ENCODE data around the gene SLC37A1.

DNA sequence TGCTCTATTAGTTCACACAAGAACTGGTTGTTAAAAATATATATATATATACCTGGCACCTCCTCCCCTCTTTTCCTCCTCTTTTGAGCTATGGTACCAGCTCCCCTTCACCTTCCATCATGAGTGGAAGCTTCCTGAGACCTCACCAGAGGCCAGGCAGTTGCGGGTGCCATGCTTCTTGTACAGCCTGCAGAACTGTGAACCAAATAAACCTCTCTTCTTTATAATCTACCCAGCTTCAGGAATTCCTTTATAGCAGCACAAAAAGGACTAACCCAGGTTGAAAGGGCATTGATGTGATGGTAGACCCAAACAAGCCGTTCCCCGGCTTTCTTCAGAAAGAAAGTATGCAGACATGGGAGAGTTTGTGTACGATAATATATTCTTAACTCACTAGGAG lies 32.5 kb upstream of the SLC37A1 start:
- TF ChIP-seq, protein P1, sequence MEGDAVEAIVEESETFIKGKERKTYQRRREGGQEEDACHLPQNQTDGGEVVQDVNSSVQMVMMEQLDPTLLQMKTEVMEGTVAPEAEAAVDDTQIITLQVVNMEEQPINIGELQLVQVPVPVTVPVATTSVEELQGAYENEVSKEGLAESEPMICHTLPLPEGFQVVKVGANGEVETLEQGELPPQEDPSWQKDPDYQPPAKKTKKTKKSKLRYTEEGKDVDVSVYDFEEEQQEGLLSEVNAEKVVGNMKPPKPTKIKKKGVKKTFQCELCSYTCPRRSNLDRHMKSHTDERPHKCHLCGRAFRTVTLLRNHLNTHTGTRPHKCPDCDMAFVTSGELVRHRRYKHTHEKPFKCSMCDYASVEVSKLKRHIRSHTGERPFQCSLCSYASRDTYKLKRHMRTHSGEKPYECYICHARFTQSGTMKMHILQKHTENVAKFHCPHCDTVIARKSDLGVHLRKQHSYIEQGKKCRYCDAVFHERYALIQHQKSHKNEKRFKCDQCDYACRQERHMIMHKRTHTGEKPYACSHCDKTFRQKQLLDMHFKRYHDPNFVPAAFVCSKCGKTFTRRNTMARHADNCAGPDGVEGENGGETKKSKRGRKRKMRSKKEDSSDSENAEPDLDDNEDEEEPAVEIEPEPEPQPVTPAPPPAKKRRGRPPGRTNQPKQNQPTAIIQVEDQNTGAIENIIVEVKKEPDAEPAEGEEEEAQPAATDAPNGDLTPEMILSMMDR (IDR thresholded peaks at IDR 0.05): no peak
- TF ChIP-seq POLR2AphosphoS5 (IDR thresholded peaks at IDR 0.05): no peak
